Left forelimb (tissue), 1 donor: Measurements from ENCODE around the gene NOS1AP.
"Not testable (repeated sequence)": the region's sequence is repeated elsewhere in the genome, so short reads cannot be mapped to it uniquely, and the experiment has no call there.

ENCODE experiments used
- DNase-seq: peaks from one replicate; pipeline ENCODE4 v3.0.0-alpha.2; 2018; ENCODE audit warnings: low spot score

NOS1AP gene

DNA sequence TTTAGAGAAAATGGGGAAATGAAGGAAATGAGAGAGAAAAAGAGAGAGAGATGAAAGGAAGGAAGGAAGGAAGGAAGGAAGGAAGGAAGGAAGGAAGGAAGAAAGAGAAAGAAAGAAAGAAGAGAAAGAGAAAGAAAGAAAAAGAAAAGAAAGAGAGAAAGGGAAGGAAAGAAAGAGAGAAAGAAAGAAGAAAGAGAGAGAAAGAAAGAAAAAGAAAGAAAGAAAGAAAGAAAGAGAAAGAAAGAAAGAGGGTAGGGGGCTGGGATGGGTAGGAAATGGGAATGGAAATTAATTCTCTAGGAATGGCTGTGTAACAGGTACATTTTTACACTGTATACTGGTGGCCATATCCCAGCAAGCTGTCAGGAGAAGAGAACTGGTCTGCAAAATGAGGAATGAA, 346.7 kb downstream of the NOS1AP start:
- no peak for DNase-seq

DNA sequence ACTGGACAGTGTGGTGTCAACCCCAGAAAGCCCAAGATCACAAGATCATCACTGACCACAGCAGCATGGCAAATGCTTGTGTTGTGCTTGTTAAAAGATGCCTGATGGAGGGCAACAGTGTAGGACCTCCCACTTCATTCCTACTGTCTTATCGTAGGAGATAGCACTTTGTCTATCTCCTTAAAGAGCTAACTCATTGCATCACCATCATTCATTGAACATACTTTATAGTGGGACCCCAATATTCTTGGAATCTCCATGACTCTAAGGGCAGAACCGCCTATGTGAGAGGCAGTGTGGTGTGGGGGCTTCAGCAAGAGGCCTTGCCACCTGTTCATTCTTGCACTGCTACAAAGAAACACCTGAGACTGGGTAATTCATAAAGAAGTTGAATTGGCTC, 347.4 kb downstream of the NOS1AP start:
- DNase-seq = no peak

DNA sequence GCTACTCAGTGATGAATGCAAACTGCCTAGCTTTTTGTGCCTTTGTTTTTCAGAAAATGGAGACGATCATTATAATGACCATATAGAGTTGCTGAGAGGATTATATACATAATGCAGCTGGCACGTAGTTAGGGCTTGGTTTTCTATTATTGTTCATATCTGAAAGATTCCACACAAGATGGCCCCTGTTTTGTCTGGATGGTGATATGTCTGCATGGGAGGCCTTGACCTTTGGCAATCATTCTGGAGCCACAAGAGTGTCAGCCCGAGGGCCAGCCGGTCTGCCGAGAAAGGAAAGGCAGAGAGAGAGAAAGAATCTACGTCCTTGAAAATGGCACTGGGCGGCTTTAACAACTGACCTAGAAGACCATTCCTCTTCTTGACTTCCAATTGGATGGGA, 348.2 kb downstream of the NOS1AP start:
- DNase-seq = no peak

DNA sequence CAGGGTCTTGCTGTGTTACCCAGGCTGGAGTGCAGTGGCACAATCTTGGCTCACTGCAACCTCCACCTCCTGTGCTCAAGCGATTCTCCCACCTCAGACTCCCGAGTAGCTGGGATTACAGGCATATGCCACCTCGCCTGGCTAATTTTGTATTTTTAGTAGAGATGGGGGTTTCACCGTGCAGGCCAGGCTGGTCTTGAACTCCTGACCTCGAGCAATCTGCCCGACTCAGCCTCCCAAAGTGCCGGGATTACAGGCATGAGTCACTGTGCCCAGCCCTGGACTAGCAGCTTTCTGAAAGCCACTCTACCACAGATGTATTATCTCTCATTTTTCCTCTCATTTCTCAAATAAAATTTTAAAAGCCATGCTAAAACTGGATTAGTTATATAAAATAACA, 349.1 kb downstream of the NOS1AP start:
- not testable (repeated sequence) for DNase-seq

DNA sequence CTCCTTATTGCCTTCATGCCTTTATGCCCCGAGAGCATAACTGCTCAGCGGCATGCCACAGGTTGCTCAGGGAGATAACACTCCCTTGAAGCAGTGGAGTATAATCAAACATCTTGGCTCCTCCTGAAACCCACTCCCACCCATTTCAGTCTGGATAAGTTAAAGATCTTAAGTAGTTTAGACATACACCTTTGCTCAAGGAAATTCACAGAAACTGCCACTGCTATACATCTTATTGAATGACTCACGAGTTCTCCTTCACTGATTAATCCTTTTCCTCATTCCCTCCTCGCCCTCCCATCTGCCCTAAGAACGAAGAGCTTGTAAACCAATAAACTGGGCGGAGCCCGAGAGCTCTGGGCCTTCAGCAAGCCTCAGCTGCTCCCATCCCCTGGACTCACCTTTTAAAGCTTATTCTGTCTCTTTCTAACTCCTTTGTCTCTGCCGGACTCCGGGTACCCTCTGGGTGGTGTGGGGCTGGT, 350.0 kb downstream of the NOS1AP start:
- not testable (repeated sequence) for DNase-seq
